Activated CD8-positive, alpha-beta memory T cell treated with anti-CD3 and anti-CD28 coated beads, Interleukin-2, amount 50 U/mL, for 1 hour (primary cell): ENCODE data around the gene ITGA7.

ENCODE experiments used
- DNase-seq: peaks from one replicate; pipeline ENCODE4 v3.0.0-alpha.2; 2020; ENCODE audit errors: extremely low read depth

Gene ITGA7

DNA sequence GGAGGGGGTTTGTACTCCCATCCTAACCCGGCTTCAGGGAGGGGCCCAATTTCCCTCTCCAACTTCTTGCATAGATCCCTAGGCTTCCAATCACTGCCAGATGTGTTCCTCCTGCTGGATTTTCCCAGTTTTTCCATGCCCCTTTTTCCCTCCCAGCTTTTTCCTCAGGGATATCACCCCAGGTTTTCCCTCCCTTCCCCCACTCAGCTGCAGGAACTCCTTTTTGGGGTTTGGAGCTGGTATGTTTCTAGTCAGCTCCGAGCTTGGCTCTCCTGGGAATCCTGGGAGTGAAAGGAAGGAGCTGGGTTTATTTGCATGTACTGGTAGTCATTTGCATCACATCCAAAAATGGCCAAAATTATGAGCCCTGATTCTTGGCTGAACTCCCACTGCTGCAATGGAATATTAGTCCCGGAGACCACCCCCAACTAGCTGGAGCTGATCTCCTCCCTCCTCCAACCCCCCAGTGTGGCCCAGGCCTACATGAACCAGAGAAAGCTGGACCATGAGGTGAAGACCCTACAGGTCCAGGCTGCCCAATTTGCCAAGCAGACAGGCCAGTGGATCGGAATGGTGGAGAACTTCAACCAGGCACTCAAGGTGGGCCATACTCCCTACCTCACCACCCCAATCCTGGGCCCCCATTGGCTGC lies 11.0 kb upstream of the ITGA7 start:
- DNase-seq, result no peak

DNA sequence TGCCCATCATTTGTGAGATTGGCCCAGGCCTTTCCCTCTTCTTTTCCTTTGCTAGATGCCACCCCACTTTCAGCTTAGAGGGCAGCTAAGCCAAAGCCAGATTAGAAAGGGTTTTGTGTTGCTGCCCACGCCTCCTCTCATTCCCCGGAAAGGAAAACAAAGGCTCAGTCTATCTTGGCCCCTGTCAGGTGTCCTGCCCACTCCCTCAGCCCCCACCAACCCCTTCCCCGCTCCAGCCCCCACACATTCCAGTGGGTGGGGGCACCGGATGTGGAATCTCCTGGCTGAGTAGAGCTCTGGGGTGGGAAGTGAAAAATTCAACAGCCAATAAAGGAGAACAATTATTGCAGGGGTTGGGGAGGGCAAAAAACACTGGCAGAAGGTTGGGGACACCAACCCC lies 10.3 kb upstream of the ITGA7 start:
- no peak for DNase-seq

DNA sequence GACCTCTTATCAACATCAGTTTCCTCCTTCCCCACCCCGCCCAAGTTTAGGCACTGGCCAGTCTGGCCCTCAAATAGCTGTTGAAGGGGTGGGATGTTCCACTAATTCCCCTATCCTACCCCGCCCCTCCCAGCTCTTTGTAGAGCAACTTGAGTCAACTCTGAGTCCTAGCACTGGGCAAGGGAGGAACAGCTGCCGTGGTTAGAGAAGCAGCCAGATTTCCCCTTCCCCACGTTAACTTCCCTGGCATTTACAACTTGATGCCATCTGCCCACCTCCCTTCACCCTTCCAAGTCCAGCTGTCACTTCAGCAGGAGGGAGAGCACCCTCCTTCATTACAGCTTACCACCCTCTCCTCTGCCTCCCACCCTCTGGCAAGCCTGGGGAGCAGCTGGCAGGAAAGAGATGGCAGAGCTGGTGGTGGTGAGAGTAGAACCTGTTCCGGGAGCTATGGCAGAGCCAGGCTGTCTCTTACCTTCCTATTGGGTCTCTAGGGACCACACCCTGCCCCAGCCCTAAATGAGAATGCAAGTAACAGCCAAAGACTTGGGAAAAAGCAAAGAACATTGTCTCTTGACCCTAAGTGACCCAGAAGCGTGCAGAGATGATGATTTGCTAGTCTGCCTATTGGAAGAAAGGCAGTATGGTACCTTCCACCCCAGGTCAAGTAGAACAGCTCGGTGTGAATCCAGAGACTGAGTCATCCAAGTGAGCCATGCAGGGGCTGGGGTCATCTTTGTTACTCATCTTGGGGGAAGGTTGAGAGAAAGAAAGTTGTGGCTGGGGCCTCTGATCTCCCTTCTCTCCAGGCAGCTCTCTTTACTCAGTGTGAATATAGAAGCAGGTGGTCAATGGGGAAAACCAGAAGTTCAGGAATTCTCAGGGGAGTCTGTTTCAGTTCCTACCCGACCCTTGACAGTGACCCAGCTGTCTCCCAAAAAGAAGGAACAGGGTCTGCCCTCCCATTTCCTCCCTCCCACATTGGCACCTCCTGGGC lies 9.6 kb upstream of the ITGA7 start:
- no peak for DNase-seq

DNA sequence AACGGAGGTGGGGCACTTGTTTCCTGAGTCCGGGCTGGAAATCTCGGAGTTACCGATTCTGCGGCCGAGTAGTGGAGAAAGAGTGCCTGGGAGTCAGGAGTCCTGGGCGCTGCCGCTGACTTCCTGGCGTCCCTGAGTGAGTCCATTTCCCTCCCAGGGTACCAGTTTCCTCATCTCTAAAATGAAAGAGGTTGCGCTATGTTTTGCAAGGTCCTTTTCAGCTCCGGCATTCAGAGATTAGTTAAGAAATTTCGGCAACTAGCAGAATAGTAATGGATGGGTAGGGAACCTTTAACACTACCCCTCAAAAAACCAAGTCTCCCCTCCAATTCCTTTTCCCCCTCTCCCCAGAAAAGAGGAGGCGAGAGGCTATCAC lies 8.9 kb upstream of the ITGA7 start:
- no peak for DNase-seq

DNA sequence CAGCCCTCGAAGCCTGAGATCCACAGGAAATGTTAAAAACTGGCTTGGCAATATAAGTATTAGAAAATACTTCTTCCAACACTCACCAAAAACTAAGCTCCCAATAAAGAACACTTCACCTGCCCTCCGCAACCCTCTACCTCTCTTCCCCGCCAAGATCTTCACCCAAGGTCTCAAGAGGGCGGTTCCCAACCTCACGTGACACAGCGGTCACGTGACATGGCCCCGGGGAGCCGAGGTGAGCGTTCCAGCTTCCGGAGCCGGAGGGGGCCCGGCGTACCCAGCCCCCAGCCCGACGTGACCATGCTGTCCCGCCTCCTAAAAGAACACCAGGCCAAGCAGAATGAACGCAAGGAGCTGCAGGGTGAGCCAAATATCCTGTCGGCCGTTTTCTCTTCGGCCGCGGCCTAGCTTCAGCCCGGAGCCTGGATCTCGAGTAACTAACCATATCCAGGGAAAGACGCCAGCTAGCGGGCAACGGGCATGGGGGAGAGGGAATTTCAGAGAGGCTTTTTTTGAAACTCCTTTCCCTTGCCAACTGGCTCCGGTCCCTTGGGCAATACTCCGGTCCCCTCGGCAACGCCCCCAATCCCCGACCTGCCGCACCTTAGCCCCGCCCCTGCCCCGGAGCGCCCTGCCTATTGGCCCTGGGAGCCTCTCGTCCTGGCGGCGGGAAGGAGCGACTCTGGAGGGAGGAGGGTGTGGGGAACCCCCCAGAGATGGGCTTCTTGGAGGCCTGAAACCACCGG lies 8.3 kb upstream of the ITGA7 start, which contains the start of gene BLOC1S1:
Gene BLOC1S1 (plus strand): TSS at position 214 of the 749 bp plus-strand sequence. CDS start 6 bp downstream, at position 220.
- peak; percentile 77 for DNase-seq

DNA sequence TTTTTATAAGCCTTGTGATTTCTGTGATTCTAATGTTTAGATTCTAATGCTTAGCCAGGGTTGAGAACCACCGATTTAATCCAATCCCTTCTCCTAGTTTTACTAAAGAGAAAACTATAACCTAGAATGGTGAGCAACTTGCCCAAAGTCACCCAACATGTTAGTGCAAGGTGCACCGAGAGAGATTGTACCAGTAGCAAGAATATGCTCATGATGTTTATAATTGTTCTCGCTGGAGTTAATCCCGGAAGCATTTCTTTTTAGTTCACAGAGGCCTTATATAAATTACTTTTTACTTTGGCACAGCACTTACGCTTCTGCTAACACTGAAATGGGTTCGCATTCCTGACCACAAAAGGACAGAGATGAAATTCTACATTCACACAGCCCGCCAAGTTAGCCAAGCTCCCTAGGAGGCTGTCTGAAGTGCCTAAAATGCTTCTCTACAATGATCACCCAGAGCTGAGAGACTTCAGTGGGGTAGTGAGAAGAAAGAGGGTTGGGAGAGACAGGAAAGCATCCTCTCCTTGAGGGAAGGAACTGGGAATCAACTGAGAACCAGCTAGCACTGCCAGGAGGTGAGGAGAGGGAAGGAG lies 7.6 kb upstream of the ITGA7 start:
- no peak for DNase-seq

DNA sequence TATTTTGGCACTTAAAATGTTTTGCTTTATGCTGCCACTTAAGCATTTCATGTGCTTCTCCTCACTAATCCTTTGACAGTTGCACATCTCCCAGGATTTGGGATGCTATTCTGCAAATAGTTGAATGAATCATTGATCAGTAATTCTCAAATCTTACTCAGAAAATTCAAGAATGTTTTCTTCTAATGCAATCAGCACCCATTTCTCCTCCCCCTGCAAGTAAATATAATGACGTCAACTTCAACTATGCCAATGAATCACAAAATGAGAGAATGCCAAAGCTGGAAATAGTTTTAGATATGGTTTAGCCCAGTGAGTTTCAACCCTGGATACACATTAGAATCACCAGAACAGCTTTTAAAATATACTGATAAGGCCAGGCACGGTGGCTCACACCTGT lies 6.0 kb upstream of the ITGA7 start:
- no peak for DNase-seq

DNA sequence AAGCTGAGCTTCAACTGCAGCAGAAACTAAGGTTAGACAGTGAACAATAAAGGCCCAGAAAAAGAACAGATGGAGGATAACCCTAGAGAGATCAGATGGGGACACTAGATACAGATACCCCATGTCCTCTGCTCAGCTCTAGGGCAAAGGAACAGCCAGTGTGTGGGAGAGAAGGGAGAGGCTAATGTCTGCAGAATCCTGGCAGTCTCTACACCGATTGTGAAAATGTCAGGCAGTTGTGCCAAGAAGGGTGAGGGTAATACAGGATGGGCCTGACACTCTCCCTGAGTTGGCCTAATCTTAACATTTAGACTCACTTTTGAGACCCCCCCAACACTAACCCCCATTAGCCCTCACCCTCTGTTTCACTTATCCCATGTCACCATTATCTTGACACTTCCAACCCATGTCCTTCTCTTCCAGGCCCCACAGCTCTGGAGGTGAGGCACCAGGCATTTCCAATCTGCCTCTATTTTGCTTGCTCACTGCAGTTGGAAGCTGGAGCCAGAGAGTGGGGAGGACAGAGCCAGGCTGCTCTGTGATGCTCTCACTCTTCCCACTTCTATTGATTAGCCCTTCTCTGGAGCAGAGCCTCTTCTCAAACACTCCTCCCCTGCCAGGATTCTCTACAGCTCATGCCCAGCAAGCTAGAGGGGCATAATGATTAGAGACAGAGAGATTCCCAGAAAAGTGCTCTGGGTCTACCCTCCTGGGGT lies 5.2 kb upstream of the ITGA7 start:
- DNase-seq, result no peak

DNA sequence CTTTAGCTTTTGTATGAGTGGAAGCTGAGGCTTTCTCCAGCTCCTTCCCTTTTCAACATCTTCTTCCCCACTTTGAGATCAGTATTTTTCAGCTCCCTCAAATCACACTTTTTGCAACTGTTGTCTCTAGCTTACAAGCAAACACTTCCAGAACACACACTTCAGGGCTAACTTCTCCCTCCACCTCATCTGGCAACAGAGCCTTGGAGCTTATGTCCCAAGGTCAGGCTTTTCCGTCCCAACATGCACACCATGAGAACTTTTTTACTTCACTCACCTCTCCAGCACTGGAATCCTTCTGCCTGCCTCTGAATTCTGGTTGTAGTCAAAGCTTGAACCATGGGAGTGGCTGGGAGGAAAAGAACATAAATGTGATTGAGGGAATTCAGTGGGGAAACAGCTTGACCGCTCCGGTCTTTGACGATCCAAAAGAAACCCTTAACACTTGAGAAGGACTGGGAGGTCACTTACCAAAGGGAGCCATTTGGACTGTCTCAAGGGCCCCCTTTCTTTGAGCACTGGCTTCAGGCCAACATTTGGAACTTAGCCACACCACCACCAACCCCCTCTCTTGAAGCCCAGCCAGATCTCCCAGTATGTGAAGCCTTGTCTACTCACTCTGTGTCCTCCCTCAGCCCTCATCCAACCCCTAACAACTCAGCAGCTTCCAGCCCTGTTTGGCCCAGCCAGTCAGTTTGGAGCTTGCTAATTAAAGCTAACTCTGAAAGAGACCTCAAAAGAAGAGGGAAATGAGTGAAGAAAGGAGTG lies 4.3 kb upstream of the ITGA7 start:
- no peak for DNase-seq

DNA sequence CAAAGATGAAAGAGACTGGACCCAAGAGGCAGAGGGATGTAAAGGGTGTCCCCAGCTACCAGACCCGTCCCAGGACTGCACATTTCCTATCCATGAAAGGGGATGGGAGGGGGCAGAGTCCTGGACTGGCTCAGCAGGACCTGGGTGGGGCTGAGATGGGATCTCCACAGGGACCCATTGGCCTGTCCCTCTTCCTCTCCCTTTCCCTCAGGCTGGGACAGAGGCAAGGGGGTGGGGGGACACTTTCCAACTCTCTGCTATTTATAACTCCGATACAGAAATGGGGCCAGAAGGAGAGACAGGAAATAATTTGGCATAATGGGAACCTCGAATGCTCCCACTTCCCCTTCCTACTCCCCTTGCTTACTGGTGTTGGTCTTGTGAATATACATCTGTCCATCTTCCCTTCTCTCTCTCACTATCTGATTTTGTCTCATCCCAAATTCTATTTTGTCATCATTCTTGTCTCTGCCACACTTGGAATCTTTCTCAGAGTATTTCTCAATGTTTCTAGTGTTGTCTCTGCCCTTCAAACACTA lies 1.1 kb upstream of the ITGA7 start:
- DNase-seq, result no peak

DNA sequence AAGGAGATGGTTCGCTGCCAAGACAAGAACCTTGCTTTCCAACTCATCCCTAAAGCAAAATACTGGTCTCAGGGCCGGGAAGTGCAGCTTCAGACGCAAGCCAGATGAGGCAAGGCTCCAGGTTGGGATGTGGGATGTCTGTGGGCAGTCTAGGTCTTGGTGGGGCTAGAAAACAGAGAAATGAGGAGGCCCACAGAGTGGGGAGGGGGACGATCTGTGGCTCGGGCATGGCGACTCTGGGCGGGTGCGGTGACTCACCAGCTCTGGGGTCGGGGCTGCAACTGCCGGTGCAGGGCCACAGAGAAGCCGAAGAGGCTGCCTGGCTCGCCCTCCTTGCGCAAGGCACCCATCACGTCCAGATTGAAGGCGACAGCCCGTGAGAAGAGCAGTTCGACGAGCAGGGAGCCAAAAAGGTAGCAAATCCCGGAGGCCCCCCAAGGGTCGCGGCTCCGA lies 459 bp downstream of the ITGA7 start:
- no peak for DNase-seq

DNA sequence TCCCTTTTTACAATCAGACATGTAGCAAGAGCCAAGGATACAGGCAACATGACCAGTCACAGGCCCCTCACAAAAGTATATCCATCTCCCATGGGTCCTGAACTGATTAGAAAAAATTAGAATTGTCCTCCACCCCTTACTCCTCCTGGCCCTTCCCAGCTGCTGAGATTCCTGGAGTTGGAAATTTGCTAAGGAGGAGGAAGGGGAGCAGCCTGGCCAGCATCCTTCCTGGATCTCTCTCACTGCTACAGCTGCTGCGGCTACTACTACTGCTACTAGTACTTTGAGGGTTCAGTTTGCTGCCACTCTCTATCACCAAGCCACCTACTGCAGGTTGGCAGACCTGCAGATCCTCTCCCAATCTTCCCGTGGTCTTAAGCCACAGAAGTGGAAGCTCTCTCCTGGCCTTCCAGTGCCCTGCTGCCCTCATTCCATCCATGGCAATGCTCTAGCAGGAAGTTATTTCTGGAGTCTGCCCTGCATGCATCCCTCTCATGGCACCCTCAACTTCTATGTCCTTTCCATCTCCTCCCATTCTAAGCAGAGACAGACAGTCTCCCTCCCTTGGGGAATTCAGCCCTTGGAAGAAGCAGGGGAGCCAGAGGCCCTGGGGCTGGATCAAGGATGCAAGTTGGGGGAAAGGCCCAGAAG lies 1.0 kb downstream of the ITGA7 start:
- DNase-seq, result no peak

DNA sequence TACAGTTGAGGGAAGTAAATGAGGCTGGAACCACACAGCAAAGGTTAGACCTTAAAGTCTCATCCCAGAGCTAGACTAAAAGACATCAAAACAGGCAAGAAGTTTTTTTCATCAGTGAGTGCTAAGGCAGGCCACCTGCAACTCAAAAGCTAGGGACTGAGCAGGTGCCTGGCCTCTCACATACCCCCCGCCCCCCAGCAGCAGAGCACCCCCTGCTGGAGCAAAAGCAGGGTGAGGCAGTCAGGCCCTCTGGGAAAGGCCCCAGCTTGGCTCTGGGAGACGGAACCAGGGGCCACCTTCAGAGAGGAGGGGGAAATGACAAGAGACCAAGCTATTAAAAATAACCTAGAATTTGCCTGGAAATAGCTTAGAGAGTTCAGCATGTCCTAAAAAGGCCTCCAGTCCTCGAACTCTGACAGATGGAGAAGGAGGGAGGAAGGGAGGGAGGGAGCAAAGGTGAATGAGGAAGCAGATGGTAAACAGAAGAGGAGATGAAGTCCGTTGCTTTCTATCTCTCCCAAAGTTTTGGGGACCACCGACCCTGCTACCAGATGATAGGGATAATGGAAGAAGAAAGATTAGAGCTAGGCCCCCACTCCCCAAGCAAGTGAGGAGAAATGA lies 1.8 kb downstream of the ITGA7 start:
- no peak for DNase-seq

DNA sequence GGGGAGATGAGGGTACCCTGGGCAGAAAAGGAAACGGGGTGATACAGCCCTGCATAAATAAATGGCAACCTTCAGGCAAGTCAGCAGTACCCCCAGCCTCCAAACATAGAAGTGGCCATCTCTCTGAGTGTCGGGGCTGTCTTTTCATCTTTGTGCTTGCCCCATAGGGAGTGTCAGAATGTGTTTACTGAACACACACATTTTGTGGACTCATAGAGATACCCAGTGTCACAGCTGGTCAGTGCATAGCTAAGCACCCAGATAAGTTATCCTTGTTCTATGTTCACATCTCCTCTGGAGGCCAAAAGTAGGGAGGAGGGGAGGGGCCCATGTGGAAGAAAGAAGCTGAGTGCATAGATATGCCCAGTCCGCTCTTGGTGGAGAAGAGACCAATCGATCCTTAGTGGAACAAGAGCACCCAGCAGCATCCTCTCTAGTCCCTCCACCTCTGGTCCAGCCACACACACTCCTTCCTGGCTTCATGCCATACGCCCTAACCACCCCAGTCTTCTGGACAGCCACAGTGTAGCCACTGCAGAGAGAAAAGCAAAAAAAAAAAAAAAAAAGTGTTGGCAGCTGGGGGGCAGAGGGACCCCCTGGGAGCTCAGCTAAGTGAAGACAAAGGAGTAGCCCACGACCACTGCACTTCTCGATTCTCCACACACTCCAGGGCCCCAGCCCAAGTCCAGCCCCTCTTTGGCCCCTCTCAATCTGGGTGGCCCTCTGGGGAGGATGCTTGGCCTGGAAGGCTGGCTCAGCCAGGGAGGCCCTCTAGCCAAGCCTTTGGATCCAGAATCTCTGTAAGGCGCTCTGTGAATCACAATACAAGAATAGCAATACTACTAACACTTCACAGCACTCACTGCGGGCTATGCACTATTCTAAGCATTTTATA lies 2.6 kb downstream of the ITGA7 start:
- DNase-seq, result no peak

DNA sequence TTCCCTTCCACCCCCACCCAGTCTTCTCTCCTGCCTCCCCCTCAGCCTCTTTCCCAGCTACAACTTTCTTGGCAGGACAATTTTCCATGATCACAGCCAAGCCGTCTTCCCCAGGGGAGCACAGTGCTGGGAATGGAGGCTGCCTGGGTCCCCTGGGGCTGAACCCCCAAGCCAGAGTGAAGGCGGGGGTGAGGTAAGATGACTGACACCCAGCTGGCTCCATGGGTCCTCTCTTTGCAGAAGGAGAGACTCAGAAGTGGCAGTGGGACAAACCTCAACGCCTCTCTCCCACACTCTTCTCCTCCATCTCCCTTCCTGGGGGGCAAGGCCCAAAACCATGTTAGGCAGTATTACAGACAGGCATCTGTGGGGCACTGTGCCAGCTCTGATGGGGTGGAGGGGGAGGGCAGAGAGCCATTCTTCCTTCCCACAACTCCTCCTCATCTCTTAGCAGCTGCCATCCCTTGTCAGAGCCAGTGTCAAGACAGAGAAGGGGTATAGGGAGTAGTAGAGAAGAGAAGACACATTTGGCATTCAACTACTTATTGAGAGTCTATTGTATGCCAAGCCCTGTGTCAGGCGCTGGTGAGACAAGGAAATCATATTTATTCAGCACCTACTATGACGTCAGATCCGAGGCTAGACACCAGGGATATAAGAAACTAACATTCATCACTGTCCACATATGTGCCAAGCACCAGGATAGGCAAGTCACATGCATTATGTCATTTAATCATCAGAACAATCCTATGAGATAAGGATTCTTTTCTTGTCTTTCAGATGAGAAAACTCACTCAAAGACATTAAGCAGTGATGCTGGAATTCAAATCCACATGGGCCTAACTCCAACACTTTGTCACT lies 3.6 kb downstream of the ITGA7 start:
- DNase-seq, result no peak

DNA sequence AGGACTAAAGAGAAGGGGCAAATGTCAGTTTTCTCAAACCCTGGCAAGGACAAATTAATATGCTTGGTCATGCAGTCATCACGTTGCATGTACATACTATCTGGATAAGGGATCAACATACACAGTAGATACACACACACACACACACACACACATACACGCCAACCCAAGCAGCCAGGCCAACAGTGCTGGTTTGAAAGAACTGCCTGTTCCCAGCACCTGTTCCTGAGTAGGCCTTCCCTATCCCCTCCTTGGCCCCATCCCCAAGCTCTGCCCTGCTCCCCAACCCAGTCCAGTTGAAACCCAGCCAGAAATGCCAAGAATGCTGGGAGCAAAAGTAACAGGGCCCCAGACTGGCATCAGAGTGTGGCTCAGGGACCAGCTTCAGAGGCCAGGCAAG lies 4.4 kb downstream of the ITGA7 start:
- DNase-seq, result no peak

DNA sequence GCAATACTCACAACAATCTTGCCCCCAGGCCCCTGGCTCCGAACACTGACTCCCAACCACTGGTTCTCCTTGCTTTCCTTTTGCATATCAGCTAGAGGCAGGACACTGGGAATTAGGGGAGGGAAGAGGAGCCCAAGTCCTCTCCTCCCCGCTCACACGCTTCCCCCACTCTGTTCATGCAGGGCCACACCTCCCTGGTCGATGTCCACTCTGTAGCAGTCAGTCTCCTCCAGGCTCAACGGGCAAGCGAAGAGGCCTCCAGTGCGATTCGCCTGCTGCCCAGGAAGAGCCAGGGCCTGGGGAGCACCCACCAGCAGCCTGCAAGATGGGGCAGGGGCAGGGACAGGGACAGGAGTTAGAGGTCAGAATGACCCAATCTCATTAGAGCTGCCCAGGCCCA lies 4.8 kb downstream of the ITGA7 start:
- no peak for DNase-seq
